HCT116 (cell line): ENCODE results near the gene HIGD1A. TPM values are rescaled to one million over a fixed set of nuclear protein-coding genes. Genes with fewer than 3 reads are reported as not detected.

Experiments used
- ATAC-seq: fragments of 200-7000 bp; cut with Tn5 transposase; 2 replicates; pipeline ENCODE4 v1.9.1; 2020; ENCODE audit warnings: mild to moderate bottlenecking, moderate library complexity
- BruUV-seq: library from RNA; stranded (reverse); fragments of 400-500 nt; replicated peaks from 2 replicates; lab custom pipeline; 2021; lab: Mats Ljungman, UMichigan
- CTCF ChIA-PET: fragments of 300-600 bp; sonication (Branson Sonifier 250); formaldehyde crosslinking; loops from one replicate; lab custom pipeline; 2021; ENCODE audit warnings: antibody characterized with exemption; lab: Charles Lee
- POLR2A ChIA-PET: fragments of 300-600, 350-600 bp; sonication (Branson Sonifier 250); formaldehyde crosslinking; loops from one replicate; lab custom pipeline; 2021; ENCODE audit warnings: antibody characterized with exemption; lab: Charles Lee
- RAD21 ChIA-PET, 2 experiments: fragments of 300-600 bp; sonication (Branson Sonifier 250); formaldehyde crosslinking; loops; one replicate each; lab custom pipeline; 2023; ENCODE audit warnings: low total read pairs in 2 of 2; ENCODE audit not compliant: uncharacterized antibody in 2 of 2, unreplicated experiment in 2 of 2, low non-redundant PET in 1 of 2; lab: Charles Lee
- DNase-seq: peaks from one replicate; pipeline ENCODE4 v3.0.0-alpha.2; 2010; ENCODE audit warnings: low read depth, low spot score
- H2AFZ ChIP-seq: fragments of 200-600 bp; shearing (Covaris generic), sonication (generic); 2 replicates; pipeline ENCODE4 v1.6.1; 2017; ENCODE audit warnings: low read depth, mixed run types, mixed read lengths, antibody characterized with exemption, low read length; ENCODE audit not compliant: poor library complexity, severe bottlenecking
- H3K27ac ChIP-seq: 2 replicates; pipeline ENCODE4 v1.5.1; 2012; ENCODE audit warnings: low read depth, low read length
- H3K27me3 ChIP-seq: fragments of 200-600 bp; sonication (generic); 2 replicates; pipeline ENCODE4 v1.6.1; 2016; ENCODE audit warnings: mixed run types, low read length, mixed read lengths; ENCODE audit not compliant: insufficient read depth
- H3K36me3 ChIP-seq, 2 experiments: fragments of 200-500 bp in 1 of 2; fragments of 200-600 bp in 1 of 2; sonication (Bioruptor generic) in 1 of 2; sonication (generic) in 1 of 2; 2 replicates each; pipeline versions ENCODE4 v1.5.1 to v1.6.1; 2014 to 2016; ENCODE audit warnings: low read length in 2 of 2, inconsistent platforms in 1 of 2, mixed read lengths in 1 of 2, mixed run types in 1 of 2; ENCODE audit not compliant: insufficient read depth in 2 of 2, control insufficient read depth in 1 of 2
- H3K4me1 ChIP-seq, 2 experiments: fragments of 200-600 bp in 1 of 2; sonication (generic) in 1 of 2; 2 replicates each; pipeline versions ENCODE4 v1.5.1 to v1.6.1; 2012 to 2017; ENCODE audit warnings: low read length in 2 of 2, inconsistent platforms in 1 of 2, mild to moderate bottlenecking in 1 of 2, mixed read lengths in 1 of 2, mixed run types in 1 of 2, moderate library complexity in 1 of 2; ENCODE audit not compliant: insufficient read depth in 2 of 2, control insufficient read depth in 1 of 2
- H3K4me2 ChIP-seq: fragments of 200-600 bp; sonication (generic); 2 replicates; pipeline ENCODE4 v1.6.1; 2017; ENCODE audit warnings: mixed run types, low read length, mixed read lengths
- H3K4me3 ChIP-seq, 2 experiments: fragments of 200-600 bp in 1 of 2; sonication (generic) in 1 of 2; replicated peaks in 1 of 2; 2 replicates each; pipeline ENCODE4 v1.5.1; 2011 to 2016; ENCODE audit warnings: low read length in 2 of 2, control low read depth in 1 of 2, low read depth in 1 of 2, mild to moderate bottlenecking in 1 of 2, mixed read lengths in 1 of 2, mixed run types in 1 of 2
- H3K79me2 ChIP-seq: fragments of 200-600 bp; sonication (generic); 2 replicates; pipeline ENCODE4 v1.6.1; 2017; ENCODE audit warnings: mild to moderate bottlenecking, mixed run types, low read length, moderate library complexity, mixed read lengths; ENCODE audit not compliant: insufficient read depth
- H3K9ac ChIP-seq: fragments of 200-600 bp; sonication (generic); 2 replicates; pipeline ENCODE4 v1.6.1; 2016; ENCODE audit warnings: low read length, mixed read lengths
- H3K9me2 ChIP-seq: fragments of 200-600 bp; sonication (generic), shearing (Covaris generic); 2 replicates; pipeline ENCODE4 v1.6.1; 2017; ENCODE audit warnings: mixed run types, mild to moderate bottlenecking, moderate library complexity; ENCODE audit not compliant: insufficient read depth
- H3K9me3 ChIP-seq, 2 experiments: fragments of 200-500 bp in 1 of 2; fragments of 200-600 bp in 1 of 2; sonication (Bioruptor generic) in 1 of 2; sonication (generic) in 1 of 2; 2 replicates each; pipeline ENCODE4 v1.6.1; 2014 to 2017; ENCODE audit warnings: low read length in 2 of 2, mixed read lengths in 2 of 2, inconsistent platforms in 1 of 2, low read depth in 1 of 2, mild to moderate bottlenecking in 1 of 2, mixed run types in 1 of 2, moderate library complexity in 1 of 2; ENCODE audit not compliant: control insufficient read depth in 1 of 2, insufficient read depth in 1 of 2
- H4K20me1 ChIP-seq: fragments of 200-600 bp; sonication (generic), shearing (Covaris generic); 2 replicates; pipeline ENCODE4 v1.6.1; 2017; ENCODE audit warnings: mixed run types, mild to moderate bottlenecking, moderate library complexity; ENCODE audit not compliant: insufficient read depth
- EGR1 ChIP-seq: IDR thresholded peaks from 2 replicates; pipeline ENCODE4 v1.6.1; 2012; ENCODE audit warnings: low read depth
- EZH2phosphoT487 ChIP-seq: fragments of 200-600 bp; IDR thresholded peaks from 2 replicates; pipeline ENCODE4 v1.6.1; 2018; ENCODE audit warnings: antibody characterized with exemption, borderline replicate concordance
- JUND ChIP-seq: IDR thresholded peaks from 2 replicates; pipeline ENCODE4 v1.6.1; 2012
- POLR2AphosphoS5 ChIP-seq: IDR thresholded peaks from 2 replicates; pipeline ENCODE4 v1.6.1; 2011; ENCODE audit warnings: mild to moderate bottlenecking, low read depth, low read length, moderate library complexity
- RAD21 ChIP-seq: IDR thresholded peaks from 2 replicates; pipeline ENCODE4 v1.6.1; 2012; ENCODE audit warnings: low read depth, mild to moderate bottlenecking
- SP1 ChIP-seq: IDR thresholded peaks from 2 replicates; pipeline ENCODE4 v1.6.1; 2012; ENCODE audit warnings: low read depth
- SRF ChIP-seq: IDR thresholded peaks from 2 replicates; pipeline ENCODE4 v1.6.1; 2012; ENCODE audit warnings: low read depth
- TCF7L2 ChIP-seq: IDR thresholded peaks from 2 replicates; pipeline ENCODE4 v1.7.0; 2011; ENCODE audit warnings: borderline replicate concordance, inconsistent platforms; ENCODE audit not compliant: insufficient read depth, insufficient read length; ENCODE audit errors: extremely low read depth
- YY1 ChIP-seq: IDR thresholded peaks from 2 replicates; pipeline ENCODE4 v1.6.1; 2011; ENCODE audit warnings: low read length, low read depth, moderate library complexity, mild to moderate bottlenecking; ENCODE audit not compliant: insufficient replicate concordance; ENCODE audit errors: extremely low read depth
- ZNF274 ChIP-seq: fragments of 200-500 bp; sonication (Bioruptor generic); IDR thresholded peaks from 2 replicates; pipeline ENCODE4 v1.6.1; 2014; ENCODE audit warnings: mild to moderate bottlenecking, low read depth, low read length, inconsistent platforms
- intact Hi-C: fragments of 100-400 bp; cut with micrococcal nuclease; formaldehyde crosslinking; loops from 2 replicates; pipeline ENCODE4 v1.10.0; 2022
- total RNA-seq: library from RNA; stranded (reverse); gene quantifications from one replicate; pipeline ENCODE4 v1.2.1, GENCODE V29; 2021; ENCODE audit not compliant: unreplicated experiment
- TF ChIP-seq, protein P1 (sequence below): IDR thresholded peaks from 2 replicates; pipeline ENCODE4 v1.6.1; 2012
- TF ChIP-seq, protein P2 (sequence below): IDR thresholded peaks from 2 replicates; pipeline ENCODE4 v1.6.1; 2011; ENCODE audit warnings: mild to moderate bottlenecking, low read length, moderate library complexity; ENCODE audit not compliant: insufficient replicate concordance; ENCODE audit errors: extremely low read depth
- TF ChIP-seq, protein P3 (sequence below): IDR thresholded peaks from 2 replicates; pipeline ENCODE4 v1.6.1; 2012; ENCODE audit warnings: low read depth

HIGD1A gene
- total RNA-seq, 1 experiment from 2014 or later: 71.2 TPM

DNA sequence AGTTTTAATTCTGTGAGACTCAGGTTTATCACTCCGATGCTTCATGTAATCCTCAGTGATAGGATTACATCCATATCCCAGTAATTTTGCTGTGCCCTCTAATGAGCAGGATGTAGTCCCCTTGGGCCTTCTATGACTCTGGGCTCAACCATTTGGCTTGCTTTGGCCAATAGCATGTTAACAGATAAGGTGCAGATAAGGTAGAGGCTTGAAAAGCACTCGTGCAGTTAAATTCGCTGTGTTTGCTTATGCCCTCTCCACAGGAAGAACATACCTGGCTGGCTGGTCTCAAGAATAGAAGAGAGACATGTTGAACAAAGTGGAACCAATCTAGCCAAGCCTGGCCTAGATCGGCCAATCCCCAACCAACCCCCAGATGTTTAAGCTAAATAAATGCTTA, 51.3 kb downstream of the HIGD1A start:
- H3K9me3 ChIP-seq: no peaks in the 10 kb centered on the region
- CTCF ChIA-PET: no interaction called here
- H3K9me2 ChIP-seq: no peaks in the 10 kb centered on the region
- H3K4me1 ChIP-seq: no peaks in the 10 kb centered on the region
- no peak overlapping the region for H3K27ac ChIP-seq
- no peak for TF ChIP-seq EZH2phosphoT487
- TF ChIP-seq, protein P1, sequence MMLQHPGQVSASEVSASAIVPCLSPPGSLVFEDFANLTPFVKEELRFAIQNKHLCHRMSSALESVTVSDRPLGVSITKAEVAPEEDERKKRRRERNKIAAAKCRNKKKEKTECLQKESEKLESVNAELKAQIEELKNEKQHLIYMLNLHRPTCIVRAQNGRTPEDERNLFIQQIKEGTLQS: no peak
- no TSS peak for BruUV-seq
- H3K79me2 ChIP-seq: no peaks in the 10 kb centered on the region
- POLR2A ChIA-PET: no interaction called here
- no peak overlapping the region for H3K4me3 ChIP-seq
- H2AFZ ChIP-seq: no peak overlapping the region
- H3K4me2 ChIP-seq: no peak overlapping the region
- intact Hi-C loops: no loop called here
- no peak for ATAC-seq
- no peaks in the 10 kb centered on the region for H3K27me3 ChIP-seq
- no peaks in the 10 kb centered on the region for H4K20me1 ChIP-seq
- no peak for DNase-seq
- H3K36me3 ChIP-seq: no peaks in the 10 kb centered on the region
- no peak overlapping the region for H3K9ac ChIP-seq
- RAD21 ChIA-PET: no interaction called here

DNA sequence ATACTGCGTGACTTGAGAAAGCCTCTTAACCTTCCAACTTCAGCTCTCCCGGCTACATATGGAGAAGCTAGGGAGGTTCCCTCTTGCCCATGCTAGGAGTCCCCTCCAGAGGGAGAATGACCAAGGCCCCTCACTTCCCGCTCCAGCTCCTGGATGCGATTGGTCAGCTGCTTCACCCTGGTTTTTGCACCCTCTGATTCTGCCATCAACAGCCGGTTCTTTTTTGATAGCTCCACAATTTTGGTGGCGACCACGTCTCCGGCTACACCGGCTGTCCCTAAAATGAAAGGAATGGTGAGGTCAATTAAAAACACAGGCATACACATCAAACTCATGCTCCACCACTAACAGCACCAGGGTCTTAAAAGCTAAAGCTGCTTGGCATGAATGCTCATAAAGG, 51.8 kb downstream of the HIGD1A start:
- Histone ChIP-seq H3K4me3 (no peak overlapping the region), H3K4me1 (no peaks in the 10 kb centered on the region), H3K27ac (no peak overlapping the region), H3K36me3 (no peaks in the 10 kb centered on the region), H2AFZ (no peak overlapping the region), H3K9me2 (no peaks in the 10 kb centered on the region), H4K20me1 (no peaks in the 10 kb centered on the region), H3K4me2 (no peak overlapping the region), H3K9ac (no peak overlapping the region), H3K79me2 (no peaks in the 10 kb centered on the region), H3K27me3 (no peaks in the 10 kb centered on the region), H3K9me3 (no peaks in the 10 kb centered on the region)
- BruUV-seq: no TSS peak
- ATAC-seq: no peak
- ChIA-PET RAD21 (no interaction called here), POLR2A (no interaction called here), CTCF (no interaction called here)
- DNase-seq: no peak
- intact Hi-C loops: no loop called here
- TF ChIP-seq EZH2phosphoT487 (no peak), SRF (no peak), SP1 (no peak), TCF7L2 (no peak), POLR2AphosphoS5 (no peak), YY1 (no peak), JUND (no peak), EGR1 (no peak), ZNF274 (no peak), RAD21 (no peak)
- TF ChIP-seq, protein P2, sequence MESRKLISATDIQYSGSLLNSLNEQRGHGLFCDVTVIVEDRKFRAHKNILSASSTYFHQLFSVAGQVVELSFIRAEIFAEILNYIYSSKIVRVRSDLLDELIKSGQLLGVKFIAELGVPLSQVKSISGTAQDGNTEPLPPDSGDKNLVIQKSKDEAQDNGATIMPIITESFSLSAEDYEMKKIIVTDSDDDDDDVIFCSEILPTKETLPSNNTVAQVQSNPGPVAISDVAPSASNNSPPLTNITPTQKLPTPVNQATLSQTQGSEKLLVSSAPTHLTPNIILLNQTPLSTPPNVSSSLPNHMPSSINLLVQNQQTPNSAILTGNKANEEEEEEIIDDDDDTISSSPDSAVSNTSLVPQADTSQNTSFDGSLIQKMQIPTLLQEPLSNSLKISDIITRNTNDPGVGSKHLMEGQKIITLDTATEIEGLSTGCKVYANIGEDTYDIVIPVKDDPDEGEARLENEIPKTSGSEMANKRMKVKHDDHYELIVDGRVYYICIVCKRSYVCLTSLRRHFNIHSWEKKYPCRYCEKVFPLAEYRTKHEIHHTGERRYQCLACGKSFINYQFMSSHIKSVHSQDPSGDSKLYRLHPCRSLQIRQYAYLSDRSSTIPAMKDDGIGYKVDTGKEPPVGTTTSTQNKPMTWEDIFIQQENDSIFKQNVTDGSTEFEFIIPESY: no peak
- TF ChIP-seq, protein P1: no peak
- TF ChIP-seq, protein P3, sequence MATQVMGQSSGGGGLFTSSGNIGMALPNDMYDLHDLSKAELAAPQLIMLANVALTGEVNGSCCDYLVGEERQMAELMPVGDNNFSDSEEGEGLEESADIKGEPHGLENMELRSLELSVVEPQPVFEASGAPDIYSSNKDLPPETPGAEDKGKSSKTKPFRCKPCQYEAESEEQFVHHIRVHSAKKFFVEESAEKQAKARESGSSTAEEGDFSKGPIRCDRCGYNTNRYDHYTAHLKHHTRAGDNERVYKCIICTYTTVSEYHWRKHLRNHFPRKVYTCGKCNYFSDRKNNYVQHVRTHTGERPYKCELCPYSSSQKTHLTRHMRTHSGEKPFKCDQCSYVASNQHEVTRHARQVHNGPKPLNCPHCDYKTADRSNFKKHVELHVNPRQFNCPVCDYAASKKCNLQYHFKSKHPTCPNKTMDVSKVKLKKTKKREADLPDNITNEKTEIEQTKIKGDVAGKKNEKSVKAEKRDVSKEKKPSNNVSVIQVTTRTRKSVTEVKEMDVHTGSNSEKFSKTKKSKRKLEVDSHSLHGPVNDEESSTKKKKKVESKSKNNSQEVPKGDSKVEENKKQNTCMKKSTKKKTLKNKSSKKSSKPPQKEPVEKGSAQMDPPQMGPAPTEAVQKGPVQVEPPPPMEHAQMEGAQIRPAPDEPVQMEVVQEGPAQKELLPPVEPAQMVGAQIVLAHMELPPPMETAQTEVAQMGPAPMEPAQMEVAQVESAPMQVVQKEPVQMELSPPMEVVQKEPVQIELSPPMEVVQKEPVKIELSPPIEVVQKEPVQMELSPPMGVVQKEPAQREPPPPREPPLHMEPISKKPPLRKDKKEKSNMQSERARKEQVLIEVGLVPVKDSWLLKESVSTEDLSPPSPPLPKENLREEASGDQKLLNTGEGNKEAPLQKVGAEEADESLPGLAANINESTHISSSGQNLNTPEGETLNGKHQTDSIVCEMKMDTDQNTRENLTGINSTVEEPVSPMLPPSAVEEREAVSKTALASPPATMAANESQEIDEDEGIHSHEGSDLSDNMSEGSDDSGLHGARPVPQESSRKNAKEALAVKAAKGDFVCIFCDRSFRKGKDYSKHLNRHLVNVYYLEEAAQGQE: no peak
